IPS-20b (cell line): ENCODE results near the gene MED8.
A peak's percentile ranks its signal among the peaks of the same experiment; 100 is the strongest.

ENCODE experiments used
- H3K27ac ChIP-seq: one replicate; pipeline ENCODE4 v1.5.1; 2013; ENCODE audit warnings: low read length
- H3K27me3 ChIP-seq: 2 replicates; pipeline ENCODE4 v1.6.1; 2013; ENCODE audit warnings: mild to moderate bottlenecking, low read length, inconsistent platforms; ENCODE audit not compliant: insufficient read depth
- H3K36me3 ChIP-seq: 2 replicates; pipeline ENCODE4 v1.6.1; 2013; ENCODE audit warnings: low read depth, mild to moderate bottlenecking, inconsistent platforms, low read length, moderate library complexity; ENCODE audit not compliant: insufficient read depth
- H3K4me1 ChIP-seq: 2 replicates; pipeline ENCODE4 v1.6.1; 2013; ENCODE audit warnings: mild to moderate bottlenecking, control low read depth, inconsistent platforms, low read length, moderate library complexity; ENCODE audit not compliant: insufficient read depth
- H3K4me3 ChIP-seq: 2 replicates; pipeline ENCODE4 v1.5.1; 2013; ENCODE audit warnings: mild to moderate bottlenecking, low read length, inconsistent platforms
- H3K9ac ChIP-seq: 2 replicates; pipeline ENCODE4 v1.6.1; 2013; ENCODE audit warnings: low read depth, mild to moderate bottlenecking, inconsistent platforms, low read length, moderate library complexity
- H3K9me3 ChIP-seq: 2 replicates; pipeline ENCODE4 v1.6.1; 2013; ENCODE audit warnings: mild to moderate bottlenecking, low read depth, low read length, inconsistent platforms; ENCODE audit not compliant: insufficient read depth

MED8 gene, protein sequence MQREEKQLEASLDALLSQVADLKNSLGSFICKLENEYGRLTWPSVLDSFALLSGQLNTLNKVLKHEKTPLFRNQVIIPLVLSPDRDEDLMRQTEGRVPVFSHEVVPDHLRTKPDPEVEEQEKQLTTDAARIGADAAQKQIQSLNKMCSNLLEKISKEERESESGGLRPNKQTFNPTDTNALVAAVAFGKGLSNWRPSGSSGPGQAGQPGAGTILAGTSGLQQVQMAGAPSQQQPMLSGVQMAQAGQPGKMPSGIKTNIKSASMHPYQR

DNA sequence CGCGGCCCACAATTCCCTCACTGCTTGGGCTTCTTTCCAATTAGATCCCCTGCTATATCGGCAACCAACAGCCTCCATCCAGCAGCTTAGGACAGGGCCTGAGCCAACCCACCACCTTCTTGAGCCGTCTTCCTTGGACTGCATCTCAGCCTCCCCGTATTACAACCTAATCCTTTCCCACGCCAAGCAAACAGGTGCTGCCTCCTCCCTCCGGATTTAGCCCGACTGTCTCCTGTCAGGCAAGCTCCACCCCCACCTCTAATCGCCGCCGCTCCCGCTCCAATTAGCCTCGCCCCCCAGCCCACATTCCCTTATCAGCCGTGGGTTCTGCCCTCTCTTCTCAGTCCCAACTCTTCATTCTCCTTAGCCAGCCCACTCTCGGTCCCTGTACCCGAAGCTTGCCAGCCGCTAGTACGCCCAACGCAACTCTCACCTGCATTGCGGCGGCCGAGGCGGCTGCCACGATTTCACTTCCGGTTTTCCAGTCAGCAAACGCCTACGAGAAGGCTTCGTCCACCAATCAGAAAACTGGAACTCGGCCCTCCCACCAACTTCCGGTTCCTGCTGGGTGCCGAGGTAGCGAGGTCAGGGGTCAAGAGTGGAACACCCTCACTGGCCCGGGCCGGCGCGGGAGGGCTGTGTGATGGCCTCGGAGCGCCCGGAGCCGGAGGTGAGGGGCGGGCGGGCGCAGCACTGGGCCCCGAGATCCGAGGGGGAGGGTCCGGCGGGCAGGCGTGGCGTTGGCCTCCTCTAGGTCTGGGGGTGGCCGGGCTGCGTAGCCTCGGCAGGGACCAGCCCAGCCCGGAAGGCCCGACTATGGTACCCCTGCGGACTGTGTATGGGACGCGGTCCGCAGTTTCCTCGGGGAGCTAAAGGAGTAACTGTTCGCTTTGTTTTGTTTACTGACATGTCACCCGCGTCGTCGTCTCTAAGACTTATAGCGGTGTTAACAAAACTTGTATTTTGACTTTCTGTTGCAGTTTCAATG, at the start of gene MED8, which contains the start of gene SZT2:
TSS of gene MED8 (minus strand) at position 475 of the 988 bp plus-strand sequence. CDS start at position 439, 36 bp downstream.
TSS of gene SZT2 (plus strand) at position 574 of the 988 bp plus-strand sequence. CDS start at position 644, 70 bp downstream.
- Histone ChIP-seq H3K4me1 (peaks cover 7% of the 10 kb centered on the region; the same call in 1 of the 2 replicates), H3K27ac (peak within 1 kb of the TSS; percentile 55), H3K36me3 (peaks cover 33% of the 10 kb centered on the region), H3K9me3 (no peaks in the 10 kb centered on the region), H3K4me3 (peak within 1 kb of the TSS; percentile 99), H3K9ac (peak within 1 kb of the TSS; percentile 90), H3K27me3 (no peaks in the 10 kb centered on the region)

DNA sequence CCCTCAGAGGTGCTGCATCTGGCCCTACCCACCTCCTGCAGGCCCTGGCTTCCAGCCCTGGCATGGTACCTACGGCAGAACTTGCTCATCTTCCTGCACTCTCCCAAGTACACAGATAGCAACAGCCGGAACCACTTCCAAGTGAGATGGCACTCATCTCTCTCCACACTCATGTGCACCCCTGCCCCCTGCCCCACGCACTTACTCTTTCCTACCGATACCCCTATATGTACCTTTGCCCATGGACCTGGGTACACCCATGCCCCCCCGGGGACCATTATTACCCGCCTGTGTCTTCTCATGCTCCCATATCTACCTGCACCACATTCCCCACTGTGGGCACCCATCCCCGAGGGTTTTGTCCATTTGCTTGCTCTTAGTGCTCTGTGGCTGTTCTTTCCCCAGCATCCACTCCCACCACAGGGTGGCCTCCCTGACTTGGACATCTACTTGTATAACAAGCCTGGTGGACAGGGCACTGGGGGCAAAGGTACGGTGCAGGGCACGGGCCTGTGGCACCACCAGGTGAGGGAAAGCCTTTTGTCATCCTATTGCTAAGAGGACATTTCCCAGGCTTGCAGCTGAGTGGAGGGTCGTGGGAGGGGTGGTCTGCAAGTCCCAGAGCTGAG, 49.5 kb upstream of the MED8 start:
- no peaks in the 10 kb centered on the region for H3K4me1 ChIP-seq
- no peak overlapping the region for H3K9ac ChIP-seq
- H3K36me3 ChIP-seq, result peaks cover 23% of the 10 kb centered on the region
- no peaks in the 10 kb centered on the region for H3K27me3 ChIP-seq
- no peaks in the 10 kb centered on the region for H3K9me3 ChIP-seq
- H3K27ac ChIP-seq, result no peak overlapping the region
- H3K4me3 ChIP-seq, result no peak overlapping the region

DNA sequence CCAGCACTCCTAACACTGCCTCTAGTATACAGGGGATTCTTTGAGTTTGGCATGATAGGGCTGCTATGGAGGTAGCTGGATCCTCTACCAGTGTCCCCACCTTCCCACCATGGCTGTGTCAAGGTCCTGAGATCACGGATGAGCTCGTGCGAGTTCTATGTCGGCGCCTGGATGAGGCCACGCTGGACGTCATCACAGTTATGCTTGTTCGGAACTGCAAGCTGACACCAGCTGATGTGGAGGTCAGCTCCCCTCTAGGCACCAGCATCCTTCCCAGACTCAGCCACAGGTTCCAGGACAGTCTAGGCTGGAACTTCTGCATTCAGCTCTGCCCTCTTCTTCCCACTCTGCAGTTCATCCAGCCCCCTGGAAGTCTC, 49.0 kb upstream of the MED8 start:
- Histone ChIP-seq H3K27me3 (no peaks in the 10 kb centered on the region), H3K36me3 (peaks cover 28% of the 10 kb centered on the region), H3K9me3 (no peaks in the 10 kb centered on the region), H3K4me3 (no peak overlapping the region), H3K4me1 (no peaks in the 10 kb centered on the region), H3K27ac (no peak overlapping the region), H3K9ac (no peak overlapping the region)

DNA sequence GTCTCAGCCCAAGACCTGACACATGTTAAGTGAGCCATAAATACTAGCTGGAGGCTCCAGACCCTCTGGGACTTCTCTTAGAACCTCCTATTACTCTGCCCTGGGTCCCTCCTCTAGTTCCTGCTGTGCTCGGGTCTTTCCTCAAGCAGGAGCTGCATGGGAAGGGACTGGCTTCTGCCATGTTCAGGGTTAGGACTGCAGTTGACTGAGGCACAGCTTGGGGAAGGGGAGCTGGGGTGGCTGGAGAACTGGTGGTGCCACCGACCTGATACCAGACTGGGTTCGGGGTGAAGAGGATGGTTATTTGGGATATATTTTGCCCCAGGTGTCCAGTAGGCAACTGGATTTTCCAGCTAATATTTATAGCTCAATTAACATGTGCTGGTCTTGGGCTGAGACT, 48.4 kb upstream of the MED8 start:
- peaks cover 32% of the 10 kb centered on the region for H3K36me3 ChIP-seq
- H3K4me1 ChIP-seq, result no peaks in the 10 kb centered on the region

DNA sequence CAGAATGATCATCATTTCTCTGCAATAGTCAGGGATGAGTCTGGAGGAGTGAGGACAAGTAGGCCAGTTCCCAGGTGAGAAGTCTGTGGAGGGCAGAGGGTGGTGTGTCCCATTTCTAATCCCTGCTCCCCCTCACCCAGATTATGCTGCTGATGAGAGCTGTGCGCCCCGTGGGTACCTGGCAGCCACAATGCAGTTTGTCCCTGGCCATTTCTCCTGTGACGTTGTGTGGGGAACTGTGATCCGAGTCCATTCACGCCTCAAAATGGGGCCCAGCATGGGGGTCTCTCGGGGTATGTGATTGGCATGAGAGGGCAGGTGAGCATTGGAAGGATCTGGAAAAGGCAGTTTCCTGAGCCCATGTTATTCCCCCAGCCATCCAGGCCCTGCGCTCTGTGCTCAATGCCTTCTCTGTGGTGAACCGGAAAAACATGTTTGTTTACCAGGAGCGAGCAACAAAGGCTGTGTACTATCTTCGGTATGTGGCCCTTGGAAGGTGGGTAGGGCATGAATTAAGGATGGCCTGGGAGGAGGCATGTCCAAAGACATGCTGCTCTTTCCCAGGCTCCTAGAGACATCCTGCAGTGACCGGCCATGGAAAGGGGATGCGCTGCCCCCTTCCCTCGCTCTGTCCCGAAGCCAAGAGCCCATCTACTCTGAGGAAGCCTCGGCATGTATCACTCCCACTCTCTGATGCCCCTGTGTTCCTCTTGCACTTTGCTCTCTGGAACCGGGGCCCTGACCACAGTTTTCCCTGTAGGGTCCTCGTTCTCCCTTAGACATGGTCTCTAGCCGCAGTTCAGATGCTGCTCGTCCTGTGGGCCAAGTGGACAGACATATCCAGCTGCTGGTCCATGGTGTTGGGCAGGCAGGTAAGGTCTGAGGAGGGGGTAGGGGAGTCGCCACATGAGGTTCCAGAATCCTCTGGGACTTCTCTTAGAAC, 47.7 kb upstream of the MED8 start:
- Histone ChIP-seq H3K9ac (no peak overlapping the region), H3K4me1 (no peaks in the 10 kb centered on the region), H3K36me3 (peaks cover 39% of the 10 kb centered on the region), H3K27ac (no peak overlapping the region), H3K9me3 (no peaks in the 10 kb centered on the region), H3K27me3 (no peaks in the 10 kb centered on the region), H3K4me3 (no peak overlapping the region)

More for the DNA sequence above, 48.4 kb upstream of the MED8 start:
- H3K27me3 ChIP-seq, result no peaks in the 10 kb centered on the region
- H3K27ac ChIP-seq, result no peak overlapping the region
- no peak overlapping the region for H3K9ac ChIP-seq
- H3K9me3 ChIP-seq, result no peaks in the 10 kb centered on the region
- no peak overlapping the region for H3K4me3 ChIP-seq

DNA sequence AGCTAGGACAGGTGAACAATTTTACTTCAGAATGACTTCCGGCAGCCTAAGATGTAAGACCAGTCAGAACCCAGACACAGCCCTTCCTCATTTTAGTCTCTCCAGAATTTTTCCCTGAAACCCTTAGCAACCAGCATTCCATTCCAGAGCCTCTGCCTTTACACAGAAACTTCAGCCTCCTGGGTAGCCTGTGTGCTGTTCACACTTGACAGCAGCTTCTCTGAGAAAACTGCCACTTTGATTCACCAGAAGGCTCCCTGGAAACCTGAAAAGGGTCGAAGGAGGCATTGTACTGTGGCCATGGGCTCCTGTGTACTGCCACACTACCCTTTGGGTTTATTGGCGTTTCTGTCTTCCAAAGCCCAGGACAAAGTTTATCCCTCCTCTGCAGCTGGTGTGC, 46.8 kb upstream of the MED8 start:
- H3K9me3 ChIP-seq, result no peaks in the 10 kb centered on the region
- no peak overlapping the region for H3K4me3 ChIP-seq
- no peaks in the 10 kb centered on the region for H3K4me1 ChIP-seq
- H3K27ac ChIP-seq, result no peak overlapping the region
- H3K27me3 ChIP-seq, result no peaks in the 10 kb centered on the region
- H3K36me3 ChIP-seq, result peaks cover 48% of the 10 kb centered on the region
- no peak overlapping the region for H3K9ac ChIP-seq

DNA sequence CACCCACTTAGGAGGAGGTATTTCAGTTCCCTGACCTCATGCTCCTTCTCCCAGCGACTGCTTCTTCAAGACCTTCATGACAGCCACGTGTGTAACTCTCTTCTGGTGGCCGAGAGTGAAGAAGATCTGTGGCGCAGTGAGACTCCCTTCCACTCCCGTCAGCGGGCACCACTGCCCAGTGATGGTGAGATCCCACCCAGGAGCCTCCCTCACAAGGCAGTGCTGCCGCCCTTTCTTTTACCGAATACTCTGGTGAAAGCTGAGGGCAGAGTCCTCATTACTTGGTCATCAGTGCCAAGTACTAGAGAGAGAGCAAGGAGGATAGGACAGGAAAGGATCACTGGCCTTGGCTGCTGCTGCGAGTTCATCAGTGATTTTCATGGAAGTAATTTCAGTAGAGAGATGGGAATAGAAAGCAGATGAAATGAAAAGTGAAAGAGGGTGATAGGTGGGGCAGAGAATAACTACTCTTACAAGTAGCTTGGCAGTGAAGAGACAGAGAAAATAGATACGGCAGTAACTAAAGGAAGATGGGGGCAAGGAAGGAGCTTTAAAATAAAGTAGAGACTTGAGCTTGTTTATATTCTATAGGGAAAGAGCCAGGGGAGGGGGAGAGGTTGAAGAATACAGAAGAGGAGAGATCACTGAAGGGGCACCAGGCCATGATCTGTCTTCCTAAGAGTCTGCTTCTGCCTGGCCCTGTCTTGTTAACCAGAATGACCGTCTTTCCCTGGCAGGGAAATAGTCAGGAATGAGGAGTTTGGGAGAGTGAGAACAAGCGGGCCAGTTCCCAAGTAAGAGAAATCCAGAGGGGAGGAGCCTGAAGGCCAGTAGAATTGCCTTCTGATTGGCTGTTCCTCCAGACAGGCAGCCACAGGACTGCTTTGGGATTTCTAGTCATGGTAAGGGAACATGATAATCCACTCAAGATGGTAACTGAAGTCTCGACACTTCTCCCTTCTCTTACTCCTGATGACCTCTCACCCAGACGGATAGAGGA, 45.8 kb upstream of the MED8 start:
- peaks cover 54% of the 10 kb centered on the region for H3K36me3 ChIP-seq

DNA sequence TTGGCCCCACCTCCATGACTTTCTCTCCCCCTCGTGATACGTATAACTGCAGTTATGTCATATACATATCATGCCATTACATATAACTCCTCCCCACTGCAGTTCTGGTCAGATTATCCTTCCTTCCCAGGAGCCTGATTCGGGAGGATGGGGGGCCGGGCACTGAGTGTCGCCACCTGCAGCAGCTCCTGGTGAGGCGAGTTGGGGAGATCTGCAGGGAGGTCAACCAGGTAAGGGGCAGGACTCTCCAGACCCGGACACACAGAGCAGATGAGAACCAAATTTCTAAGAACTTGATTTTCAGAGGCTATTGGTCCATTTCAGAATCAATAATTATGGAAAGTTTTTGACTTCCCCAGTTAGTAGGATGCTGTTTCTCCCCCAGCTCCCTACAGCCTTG, 44.7 kb upstream of the MED8 start:
- Histone ChIP-seq H3K4me3 (no peak overlapping the region), H3K9me3 (no peaks in the 10 kb centered on the region), H3K27me3 (no peaks in the 10 kb centered on the region), H3K4me1 (no peaks in the 10 kb centered on the region), H3K36me3 (peaks cover 58% of the 10 kb centered on the region), H3K9ac (no peak overlapping the region), H3K27ac (no peak overlapping the region)

More for the DNA sequence above, 45.8 kb upstream of the MED8 start:
- Histone ChIP-seq H3K27ac (no peak overlapping the region), H3K4me1 (no peaks in the 10 kb centered on the region), H3K9me3 (no peaks in the 10 kb centered on the region), H3K4me3 (no peak overlapping the region), H3K27me3 (no peaks in the 10 kb centered on the region), H3K9ac (no peak overlapping the region)

DNA sequence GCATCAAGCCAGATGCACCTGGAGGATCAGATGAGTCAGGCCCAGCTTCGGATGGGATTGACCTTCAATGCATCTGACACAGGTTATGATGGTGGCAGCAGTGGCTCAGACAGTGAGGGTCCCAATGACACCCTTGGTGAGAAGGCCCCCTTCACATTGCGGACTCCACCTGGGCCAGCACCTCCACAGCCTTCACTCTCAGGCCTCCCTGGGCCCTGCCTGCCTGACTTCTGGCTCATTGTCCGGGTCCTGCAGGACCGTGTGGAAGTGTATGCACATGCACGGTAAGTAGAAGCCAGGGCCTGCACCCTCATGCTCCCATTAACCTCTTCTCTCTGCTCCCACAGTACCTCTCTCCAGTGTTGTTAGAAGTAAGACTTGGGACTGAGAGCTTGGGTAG, 43.3 kb upstream of the MED8 start:
- Histone ChIP-seq H3K36me3 (peaks cover 63% of the 10 kb centered on the region), H3K4me3 (no peak overlapping the region), H3K4me1 (no peaks in the 10 kb centered on the region), H3K9me3 (no peaks in the 10 kb centered on the region), H3K27ac (no peak overlapping the region), H3K27me3 (no peaks in the 10 kb centered on the region), H3K9ac (no peak overlapping the region)

DNA sequence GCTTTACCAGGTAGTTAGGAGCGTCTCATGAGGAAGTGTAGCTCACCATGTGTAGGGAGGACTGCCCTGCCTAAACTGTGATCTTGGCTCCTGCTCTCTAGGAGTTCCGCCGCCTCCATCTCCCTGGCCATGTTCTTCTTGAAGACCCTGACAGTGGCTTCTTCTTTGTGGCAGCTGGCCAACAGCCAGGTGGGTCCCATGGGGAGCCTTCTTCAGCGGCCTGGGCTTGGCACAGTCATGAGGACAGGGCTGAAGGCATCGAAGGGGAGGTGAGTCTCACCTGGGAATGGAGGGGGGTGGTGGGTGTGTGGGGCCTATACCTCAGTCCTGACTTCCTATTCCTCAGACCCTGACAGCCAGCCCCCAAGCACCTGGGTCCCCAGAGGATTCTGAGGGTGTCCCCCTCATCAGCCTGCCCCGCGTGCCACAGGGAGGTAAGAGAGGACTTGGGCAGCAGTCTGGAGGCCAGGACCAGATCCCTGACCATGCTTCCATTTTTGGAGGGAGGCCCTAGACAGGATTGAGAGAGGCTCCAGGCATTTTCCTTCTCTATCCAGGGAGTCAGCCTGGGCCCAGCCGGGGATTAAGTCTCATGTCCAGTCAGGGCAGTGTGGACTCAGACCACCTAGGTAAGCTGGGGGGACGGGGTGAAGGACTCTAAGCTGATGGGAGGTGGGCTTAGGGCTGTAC, 42.7 kb upstream of the MED8 start:
- H3K36me3 ChIP-seq, result peaks cover 69% of the 10 kb centered on the region
- H3K4me3 ChIP-seq, result no peak overlapping the region
- no peaks in the 10 kb centered on the region for H3K9me3 ChIP-seq
- H3K4me1 ChIP-seq, result no peaks in the 10 kb centered on the region
- H3K27me3 ChIP-seq, result no peaks in the 10 kb centered on the region
- no peak overlapping the region for H3K27ac ChIP-seq
- no peak overlapping the region for H3K9ac ChIP-seq
